Measurements from ENCODE around the gene OR4C46. TPM values are rescaled to one million over a fixed set of nuclear protein-coding genes. Genes with fewer than 3 reads are reported as not detected.
"Not testable (repeated sequence)": the region's sequence is repeated elsewhere in the genome, so short reads cannot be mapped to it uniquely, and the experiment has no call there.

OR4C46 gene
- total RNA-seq = not detected in 2 replicates
- long read RNA-seq = 0 reads

GRCh38 chr11:54603898-54604297, at the start of gene OR4C46:
TSS of gene OR4C46 (minus strand) at chr11:54603998. CDS start at chr11:54603998, 0 bp downstream.
- no peak within 1 kb of the TSS for H3K4me3 Mint-ChIP-seq
- no peaks in the 10 kb centered on the region for H3K36me3 Mint-ChIP-seq (ENCODE audit: low read depth)

DNA sequence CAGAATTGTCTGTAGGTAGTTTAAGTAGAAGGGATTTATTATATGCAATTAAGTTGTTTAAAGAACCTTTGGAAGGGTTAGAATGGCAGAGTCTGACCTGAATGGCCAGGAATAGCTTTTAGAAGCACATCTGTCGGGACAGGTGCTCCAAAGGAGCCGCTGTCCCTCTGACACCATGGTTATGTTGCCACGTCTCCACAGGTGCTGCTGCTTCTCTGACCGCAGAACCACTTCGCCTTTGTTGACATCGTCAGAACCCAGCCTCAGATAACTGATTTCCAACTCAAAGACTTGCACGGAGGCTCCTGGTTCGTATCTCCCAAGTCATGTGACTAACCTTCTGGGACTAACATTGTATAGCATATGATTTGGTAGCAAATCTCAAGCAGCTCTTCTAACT, 41.8 kb upstream of the OR4C46 start:
- not testable (repeated sequence) for H3K4me3 Mint-ChIP-seq; H3K4me1 Mint-ChIP-seq; H3K36me3 Mint-ChIP-seq (ENCODE audit: low read depth); DNase-seq (ENCODE audit: low read depth, low spot score); H3K27me3 Mint-ChIP-seq (ENCODE audit: low read depth); H3K27ac Mint-ChIP-seq (ENCODE audit: unreplicated experiment)
- peaks cover 14% of the 10 kb centered on the region for H3K9me3 Mint-ChIP-seq

More at GRCh38 chr11:54603898-54604297, at the start of gene OR4C46:
- Mint-ChIP-seq H3K4me1 (no peaks in the 10 kb centered on the region), H3K27ac (ENCODE audit: unreplicated experiment) (no peak within 1 kb of the TSS), H3K27me3 (ENCODE audit: low read depth) (no peaks in the 10 kb centered on the region), H3K9me3 (peaks cover 10% of the 10 kb centered on the region)
- no peak for DNase-seq (ENCODE audit: low read depth, low spot score)
- TF ChIP-seq, protein P1, sequence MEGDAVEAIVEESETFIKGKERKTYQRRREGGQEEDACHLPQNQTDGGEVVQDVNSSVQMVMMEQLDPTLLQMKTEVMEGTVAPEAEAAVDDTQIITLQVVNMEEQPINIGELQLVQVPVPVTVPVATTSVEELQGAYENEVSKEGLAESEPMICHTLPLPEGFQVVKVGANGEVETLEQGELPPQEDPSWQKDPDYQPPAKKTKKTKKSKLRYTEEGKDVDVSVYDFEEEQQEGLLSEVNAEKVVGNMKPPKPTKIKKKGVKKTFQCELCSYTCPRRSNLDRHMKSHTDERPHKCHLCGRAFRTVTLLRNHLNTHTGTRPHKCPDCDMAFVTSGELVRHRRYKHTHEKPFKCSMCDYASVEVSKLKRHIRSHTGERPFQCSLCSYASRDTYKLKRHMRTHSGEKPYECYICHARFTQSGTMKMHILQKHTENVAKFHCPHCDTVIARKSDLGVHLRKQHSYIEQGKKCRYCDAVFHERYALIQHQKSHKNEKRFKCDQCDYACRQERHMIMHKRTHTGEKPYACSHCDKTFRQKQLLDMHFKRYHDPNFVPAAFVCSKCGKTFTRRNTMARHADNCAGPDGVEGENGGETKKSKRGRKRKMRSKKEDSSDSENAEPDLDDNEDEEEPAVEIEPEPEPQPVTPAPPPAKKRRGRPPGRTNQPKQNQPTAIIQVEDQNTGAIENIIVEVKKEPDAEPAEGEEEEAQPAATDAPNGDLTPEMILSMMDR (conservative IDR thresholded peaks at IDR 0.05) = no peak

GRCh38 chr11:54561439-54561838, 42.4 kb downstream of the OR4C46 start:
- not testable (repeated sequence) for H3K4me1 Mint-ChIP-seq; H3K4me3 Mint-ChIP-seq; H3K27me3 Mint-ChIP-seq (ENCODE audit: low read depth); H3K36me3 Mint-ChIP-seq (ENCODE audit: low read depth); DNase-seq (ENCODE audit: low read depth, low spot score); H3K27ac Mint-ChIP-seq (ENCODE audit: unreplicated experiment)
- peaks cover 14% of the 10 kb centered on the region for H3K9me3 Mint-ChIP-seq

DNA sequence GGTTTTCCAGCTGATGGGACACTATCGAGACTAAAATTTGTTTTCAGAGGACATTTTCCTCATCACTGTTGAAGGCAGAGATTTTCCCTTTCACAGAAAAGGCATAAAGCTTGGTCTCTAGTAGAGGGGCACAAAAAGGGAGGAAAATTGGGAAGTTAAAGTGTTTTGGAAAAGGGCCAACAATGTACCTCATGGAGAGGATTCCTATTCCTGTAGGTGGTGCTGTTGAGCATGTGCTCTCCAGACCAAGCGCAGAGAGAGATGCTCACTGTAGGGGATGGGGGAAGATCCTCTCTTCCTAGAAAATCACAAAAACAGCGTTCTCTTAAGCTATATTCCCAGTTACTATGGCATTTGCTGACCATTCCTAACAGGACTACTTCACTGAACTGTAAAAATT, 44.9 kb downstream of the OR4C46 start:
- no peak overlapping the region for H3K4me3 Mint-ChIP-seq
- H3K9me3 Mint-ChIP-seq = peaks cover 11% of the 10 kb centered on the region
- DNase-seq (ENCODE audit: low read depth, low spot score) = no peak
- no peak overlapping the region for H3K27ac Mint-ChIP-seq (ENCODE audit: unreplicated experiment)
- H3K27me3 Mint-ChIP-seq (ENCODE audit: low read depth) = no peaks in the 10 kb centered on the region
- H3K4me1 Mint-ChIP-seq = no peaks in the 10 kb centered on the region
- TF ChIP-seq, protein P1 (conservative IDR thresholded peaks at IDR 0.05) = no peak
- H3K36me3 Mint-ChIP-seq (ENCODE audit: low read depth) = peaks cover 5% of the 10 kb centered on the region

DNA sequence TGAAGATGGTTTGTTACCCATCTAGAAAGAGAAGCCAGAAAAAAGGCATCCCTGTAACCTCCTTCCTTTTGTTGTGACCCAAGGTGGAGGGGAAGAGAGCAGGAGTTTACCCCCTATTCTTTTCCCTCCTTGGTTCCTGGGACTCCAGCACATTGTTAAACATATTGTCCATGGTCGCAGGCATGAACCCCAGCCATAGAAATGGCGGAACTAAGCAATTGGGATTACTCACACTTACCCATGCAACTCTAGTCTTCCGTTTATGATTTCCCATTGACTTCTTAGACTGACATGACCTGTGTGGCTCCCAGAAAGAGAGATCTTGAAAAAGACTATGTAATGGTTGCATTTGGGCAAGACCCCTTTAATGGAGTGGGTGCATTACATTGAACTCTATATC, 45.4 kb downstream of the OR4C46 start:
- TF ChIP-seq, protein P1 (conservative IDR thresholded peaks at IDR 0.05) = no peak
- Mint-ChIP-seq H3K4me1 (no peaks in the 10 kb centered on the region), H3K4me3 (no peak overlapping the region), H3K27me3 (ENCODE audit: low read depth) (no peaks in the 10 kb centered on the region), H3K27ac (ENCODE audit: unreplicated experiment) (no peak overlapping the region), H3K36me3 (ENCODE audit: low read depth) (peaks cover 5% of the 10 kb centered on the region), H3K9me3 (peaks cover 11% of the 10 kb centered on the region)
- DNase-seq (ENCODE audit: low read depth, low spot score) = no peak

Other genes starting within 250 kb of the OR4C46 start
- gene OR4A5, start 102.8 kb upstream of the OR4C46 start, total RNA-seq = not detected in 2 replicates